GM19035 (cell line): ENCODE data around the gene AKR1C2.
"Not testable (repeated sequence)": the region's sequence is repeated elsewhere in the genome, so short reads cannot be mapped to it uniquely, and the experiment has no call there.

ENCODE experiments used
- ATAC-seq: cut with Tn5 transposase; IDR thresholded peaks from one replicate; pipeline ENCODE4 v1.9.1; 2021; ENCODE audit not compliant: unreplicated experiment

Gene AKR1C2

GRCh38 chr10:5003127-5004029 is at the start of gene AKR1C2:
Gene AKR1C2 (minus strand): TSS chr10:5003857. CDS start chr10:5003835, 22 bp downstream.
- not testable (repeated sequence) for ATAC-seq

- ATAC-seq, result not testable (repeated sequence)
Observed at GRCh38 chr10:5052951-5053500, 49.4 kb upstream of the AKR1C2 start.

- no peak for ATAC-seq
Observed at GRCh38 chr10:5047912-5048628, 44.4 kb upstream of the AKR1C2 start.

GRCh38 chr10:5047055-5047454 is 43.4 kb upstream of the AKR1C2 start:
- ATAC-seq, result not testable (repeated sequence)

- ATAC-seq, result no peak
Observed at GRCh38 chr10:5046410-5046809, 42.8 kb upstream of the AKR1C2 start.

GRCh38 chr10:5045095-5045494 is 41.4 kb upstream of the AKR1C2 start:
- ATAC-seq, result no peak

- ATAC-seq, result no peak
Observed at GRCh38 chr10:5043716-5044115, 40.1 kb upstream of the AKR1C2 start.

GRCh38 chr10:5042922-5043321 is 39.3 kb upstream of the AKR1C2 start:
- no peak for ATAC-seq

GRCh38 chr10:5041471-5042023 is 37.9 kb upstream of the AKR1C2 start:
- ATAC-seq, result no peak

GRCh38 chr10:5040781-5041470 is 37.3 kb upstream of the AKR1C2 start:
- no peak for ATAC-seq

GRCh38 chr10:5040010-5040673 is 36.5 kb upstream of the AKR1C2 start:
- no peak for ATAC-seq

- no peak for ATAC-seq
Observed at GRCh38 chr10:5038733-5039132, 35.1 kb upstream of the AKR1C2 start.

GRCh38 chr10:5038101-5038500 is 34.4 kb upstream of the AKR1C2 start:
- ATAC-seq, result no peak

- ATAC-seq, result no peak
Observed at GRCh38 chr10:5036511-5036910, 32.9 kb upstream of the AKR1C2 start.

- no peak for ATAC-seq
Observed at GRCh38 chr10:5035356-5035755, 31.7 kb upstream of the AKR1C2 start.

- no peak for ATAC-seq
Observed at GRCh38 chr10:5034588-5034987, 30.9 kb upstream of the AKR1C2 start.

- no peak for ATAC-seq
Observed at GRCh38 chr10:5033061-5033778, 29.6 kb upstream of the AKR1C2 start.

- ATAC-seq, result not testable (repeated sequence)
Observed at GRCh38 chr10:5032444-5032843, 28.8 kb upstream of the AKR1C2 start.

- ATAC-seq, result not testable (repeated sequence)
Observed at GRCh38 chr10:5031588-5031987, 27.9 kb upstream of the AKR1C2 start.

GRCh38 chr10:5030989-5031388 is 27.3 kb upstream of the AKR1C2 start:
- no peak for ATAC-seq
